Measurements from ENCODE around the gene IQSEC2. TPM values are rescaled to one million over a fixed set of nuclear protein-coding genes. Genes with fewer than 3 reads are reported as not detected.

The IQSEC2 gene
- total RNA-seq, result 1 to 10 TPM in 1 of 2 donors, under 1 TPM in 1; 0.56 to 1.3 TPM

DNA sequence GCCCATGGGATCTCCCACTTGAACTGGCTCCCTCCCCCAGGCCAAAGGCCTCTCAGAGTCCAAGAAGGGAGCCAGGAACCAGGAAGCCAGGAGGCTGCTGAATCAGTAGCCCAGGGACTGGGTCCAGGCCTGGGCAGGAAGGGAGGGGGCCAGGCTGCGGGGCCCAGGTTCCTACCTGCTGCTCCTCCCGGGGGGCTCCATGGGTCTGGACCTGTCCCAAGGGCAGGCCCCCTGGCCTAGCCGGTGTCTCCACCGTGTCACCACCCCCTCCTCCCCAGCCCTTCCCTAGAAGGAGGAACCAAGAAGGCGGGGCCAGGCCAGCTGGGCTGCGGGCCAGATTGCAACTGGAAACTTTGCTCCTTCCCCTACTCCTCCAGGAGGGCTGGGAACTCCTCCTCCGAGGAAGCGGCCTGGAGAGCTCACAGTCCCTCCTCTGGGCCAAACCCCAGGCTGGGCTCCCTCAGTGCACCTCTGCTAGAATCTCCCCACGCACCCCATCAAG, at the start of gene IQSEC2:
Gene IQSEC2 (minus strand): TSS at position 264 of the 502 bp plus-strand sequence.
- ATAC-seq (replicated peaks in 1 of 2), result no peak
- H3K36me3 Mint-ChIP-seq (ENCODE audit: insufficient read depth in 2 of 2), result no peaks in the 10 kb centered on the region

DNA sequence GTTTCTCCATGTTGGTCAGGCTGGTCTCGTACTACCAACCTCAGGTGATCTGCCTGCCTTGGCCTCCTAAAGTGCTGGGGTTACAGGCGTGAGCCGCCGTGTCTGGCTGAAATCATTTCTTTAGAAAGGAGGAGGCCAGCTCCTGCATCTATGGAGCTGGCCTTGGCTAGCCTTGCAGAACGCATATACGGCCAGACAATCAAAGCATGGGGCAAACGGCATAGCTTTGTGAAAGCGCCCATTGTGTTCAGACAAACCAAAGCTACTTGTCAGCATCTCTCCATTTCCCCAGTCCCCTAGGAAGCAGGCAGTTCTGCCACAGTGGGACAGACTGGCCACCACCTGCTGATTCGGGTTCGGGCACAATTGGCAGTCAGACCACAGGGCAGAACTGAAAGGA, 48.9 kb upstream of the IQSEC2 start:
- Mint-ChIP-seq H3K27ac (no peak overlapping the region), H3K4me3 (no peak overlapping the region), H3K36me3 (ENCODE audit: insufficient read depth in 2 of 2) (no peaks in the 10 kb centered on the region), H3K27me3 (ENCODE audit: low read depth) (peaks cover 91% of the 10 kb centered on the region), H3K9me3 (no peaks in the 10 kb centered on the region), H3K4me1 (ENCODE audit: low read depth) (no peaks in the 10 kb centered on the region)
- ATAC-seq (replicated peaks in 1 of 2), result no peak
- no peak for DNase-seq

More for the DNA sequence above, at the start of gene IQSEC2:
- Mint-ChIP-seq H3K4me1 (ENCODE audit: low read depth) (peaks cover 6% of the 10 kb centered on the region), H3K4me3 (no peak within 1 kb of the TSS), H3K27me3 (ENCODE audit: low read depth) (peaks cover 38% of the 10 kb centered on the region), H3K27ac (peak within 1 kb of the TSS; percentile 39), H3K9me3 (no peaks in the 10 kb centered on the region)
- no peak for DNase-seq

DNA sequence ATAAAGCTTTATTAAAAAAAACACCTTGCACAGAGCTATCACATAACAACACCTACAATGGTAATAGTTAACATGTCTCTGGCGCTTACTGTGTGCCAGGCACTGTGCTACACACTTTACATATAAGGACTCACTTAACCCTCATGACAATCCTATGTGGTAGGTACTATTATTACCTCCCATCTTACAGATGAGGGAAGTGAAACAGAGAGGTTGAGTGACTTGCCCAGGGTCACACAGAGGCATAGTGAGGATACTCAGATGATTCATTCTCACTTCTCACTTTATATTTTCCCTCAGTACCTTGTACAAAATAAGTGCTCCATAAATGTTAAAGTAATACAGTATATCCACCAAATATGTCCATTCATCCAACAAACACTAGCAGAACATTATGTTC, 43.4 kb upstream of the IQSEC2 start:
- no peak overlapping the region for H3K27ac Mint-ChIP-seq
- H3K27me3 Mint-ChIP-seq (ENCODE audit: low read depth), result peaks cover 85% of the 10 kb centered on the region
- peaks cover 2 to 5% of the 10 kb centered on the region in 2 donors for H3K36me3 Mint-ChIP-seq (ENCODE audit: insufficient read depth in 2 of 2)

DNA sequence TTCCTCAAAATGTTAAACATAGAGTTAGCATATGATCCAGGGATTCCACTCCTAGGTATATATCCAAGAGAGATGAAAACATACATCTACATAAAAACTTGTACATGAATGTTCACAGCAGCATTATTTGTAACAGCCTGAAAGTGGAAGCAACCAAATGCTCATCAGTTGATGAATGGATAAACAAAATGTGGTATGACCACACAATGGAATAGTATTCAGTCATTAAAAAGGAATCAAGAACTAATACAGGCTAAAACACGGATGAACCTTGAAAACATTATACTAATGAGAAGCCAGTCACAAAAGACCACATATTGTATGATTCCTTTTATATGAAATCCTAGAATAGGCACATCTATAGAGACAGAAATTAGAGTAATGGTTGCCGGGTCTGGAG, 42.7 kb upstream of the IQSEC2 start:
- Mint-ChIP-seq H3K27ac (no peak overlapping the region), H3K4me1 (ENCODE audit: low read depth) (peaks cover 14% of the 10 kb centered on the region), H3K36me3 (ENCODE audit: insufficient read depth in 2 of 2) (peaks cover 2 to 5% of the 10 kb centered on the region in 2 donors), H3K4me3 (no peak overlapping the region), H3K27me3 (ENCODE audit: low read depth) (peaks cover 85% of the 10 kb centered on the region), H3K9me3 (no peaks in the 10 kb centered on the region)
- DNase-seq (no peak), ATAC-seq (replicated peaks in 1 of 2) (no peak)

More for the DNA sequence above, 43.4 kb upstream of the IQSEC2 start:
- H3K4me1 Mint-ChIP-seq (ENCODE audit: low read depth), result peaks cover 11% of the 10 kb centered on the region
- DNase-seq (no peak), ATAC-seq (replicated peaks in 1 of 2) (no peak)
- no peak overlapping the region for H3K4me3 Mint-ChIP-seq
- no peaks in the 10 kb centered on the region for H3K9me3 Mint-ChIP-seq

DNA sequence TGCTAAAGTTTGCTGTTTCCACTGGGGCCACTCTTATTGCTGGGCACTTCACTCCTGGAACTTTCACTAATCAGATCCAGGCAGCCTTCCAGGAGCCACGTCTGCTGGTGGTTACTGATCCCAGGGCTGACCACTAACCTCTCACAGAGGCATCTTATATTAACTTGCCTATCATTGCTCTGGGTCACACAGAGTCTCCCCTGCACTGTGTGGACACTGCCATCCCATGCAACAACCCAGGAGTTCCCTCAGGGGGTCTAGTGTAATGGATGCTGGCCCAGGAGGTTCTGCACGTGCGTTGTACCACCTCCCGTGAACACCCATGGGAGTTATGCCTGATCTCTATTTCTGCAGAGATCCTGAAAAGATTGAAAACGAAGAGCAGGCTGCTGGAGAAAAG, 41.8 kb upstream of the IQSEC2 start:
- H3K27me3 Mint-ChIP-seq (ENCODE audit: low read depth), result peaks cover 85% of the 10 kb centered on the region
- DNase-seq (no peak), ATAC-seq (replicated peaks in 1 of 2) (no peak)
- H3K4me1 Mint-ChIP-seq (ENCODE audit: low read depth), result peaks cover 14% of the 10 kb centered on the region
- no peaks in the 10 kb centered on the region for H3K9me3 Mint-ChIP-seq
- peaks cover 3 to 5% of the 10 kb centered on the region in 2 donors for H3K36me3 Mint-ChIP-seq (ENCODE audit: insufficient read depth in 2 of 2)
- no peak overlapping the region for H3K27ac Mint-ChIP-seq
- H3K4me3 Mint-ChIP-seq, result no peak overlapping the region

DNA sequence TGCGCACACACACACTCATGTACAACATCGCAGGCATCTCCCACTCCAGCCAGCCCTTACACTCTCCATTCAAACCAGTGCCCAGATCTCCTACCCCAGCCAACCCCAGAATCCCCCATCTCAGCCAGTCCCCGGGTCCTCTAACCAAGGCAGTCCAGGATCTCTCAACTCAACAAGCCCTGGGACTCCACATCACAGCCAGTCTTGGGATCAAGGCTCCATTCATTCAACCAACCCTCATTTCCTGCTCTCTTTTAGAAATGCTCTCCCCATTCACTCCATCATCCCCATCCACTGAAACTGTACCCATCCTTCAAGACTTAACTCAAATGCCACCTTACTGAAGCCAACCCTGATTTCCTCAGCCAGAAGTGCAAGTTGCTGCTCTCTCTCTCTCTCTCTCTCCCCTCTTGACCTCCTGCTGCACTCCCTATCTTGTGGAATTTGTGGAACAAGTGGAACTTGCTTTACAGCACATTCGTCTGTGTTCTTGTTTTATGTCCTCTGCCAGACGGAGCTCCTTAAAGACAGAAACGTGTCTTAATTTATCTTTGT, 40.6 kb upstream of the IQSEC2 start:
- H3K27ac Mint-ChIP-seq, result no peak overlapping the region
- peak overlapping the region; percentile 60 to 62 for H3K4me3 Mint-ChIP-seq
- H3K27me3 Mint-ChIP-seq (ENCODE audit: low read depth), result peaks cover 86% of the 10 kb centered on the region
- peaks cover 3 to 5% of the 10 kb centered on the region in 2 donors for H3K36me3 Mint-ChIP-seq (ENCODE audit: insufficient read depth in 2 of 2)
- peaks cover 14% of the 10 kb centered on the region for H3K4me1 Mint-ChIP-seq (ENCODE audit: low read depth)
- H3K9me3 Mint-ChIP-seq, result no peaks in the 10 kb centered on the region
- ATAC-seq (replicated peaks in 1 of 2), result no peak
- DNase-seq, result no peak

DNA sequence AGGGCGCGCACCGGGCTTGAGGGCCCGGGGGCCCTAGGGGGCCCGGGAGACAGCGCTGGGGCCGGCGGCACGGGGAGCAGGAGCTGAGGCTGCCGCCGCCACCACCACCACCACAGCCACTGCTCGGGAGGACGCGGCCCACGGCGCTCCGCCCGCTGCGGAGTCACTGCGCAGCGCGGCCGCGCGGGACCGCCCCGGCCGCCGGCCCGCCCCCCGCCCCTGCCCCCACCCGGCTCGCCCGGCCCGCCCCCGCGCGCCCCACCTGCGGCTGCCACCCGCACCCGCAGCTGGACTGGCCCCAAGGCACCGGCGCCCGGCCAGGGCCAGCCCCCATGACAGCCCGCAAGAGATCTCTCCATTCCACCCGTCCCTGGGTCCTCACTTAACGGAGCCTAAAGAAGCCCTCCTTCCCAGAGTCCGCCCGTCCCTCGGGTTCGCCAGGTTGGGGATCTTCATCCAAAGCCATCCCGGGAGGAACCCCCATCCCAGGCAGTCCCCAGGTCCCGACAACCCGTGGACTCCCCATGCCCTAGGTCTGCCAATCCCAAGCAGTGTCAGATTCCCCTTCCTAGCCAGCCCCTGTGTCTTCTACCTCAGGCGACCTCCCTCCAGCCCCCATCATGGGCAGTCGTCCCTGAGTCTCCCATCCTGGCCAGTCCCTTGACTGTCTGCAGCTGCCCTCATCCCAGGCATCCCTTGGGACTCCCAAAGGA, 40.0 kb upstream of the IQSEC2 start:
- no peak overlapping the region for H3K27ac Mint-ChIP-seq
- DNase-seq (peak in 1 of 2 donors; percentile 27), ATAC-seq (replicated peaks in 1 of 2) (peak; percentile 67 to 69)
- H3K36me3 Mint-ChIP-seq (ENCODE audit: insufficient read depth in 2 of 2), result peaks cover 3 to 5% of the 10 kb centered on the region in 2 donors
- H3K9me3 Mint-ChIP-seq, result no peaks in the 10 kb centered on the region
- peaks cover 79% of the 10 kb centered on the region for H3K27me3 Mint-ChIP-seq (ENCODE audit: low read depth)
- H3K4me3 Mint-ChIP-seq, result peak overlapping the region; percentile 60 to 62
- peaks cover 14% of the 10 kb centered on the region for H3K4me1 Mint-ChIP-seq (ENCODE audit: low read depth)

DNA sequence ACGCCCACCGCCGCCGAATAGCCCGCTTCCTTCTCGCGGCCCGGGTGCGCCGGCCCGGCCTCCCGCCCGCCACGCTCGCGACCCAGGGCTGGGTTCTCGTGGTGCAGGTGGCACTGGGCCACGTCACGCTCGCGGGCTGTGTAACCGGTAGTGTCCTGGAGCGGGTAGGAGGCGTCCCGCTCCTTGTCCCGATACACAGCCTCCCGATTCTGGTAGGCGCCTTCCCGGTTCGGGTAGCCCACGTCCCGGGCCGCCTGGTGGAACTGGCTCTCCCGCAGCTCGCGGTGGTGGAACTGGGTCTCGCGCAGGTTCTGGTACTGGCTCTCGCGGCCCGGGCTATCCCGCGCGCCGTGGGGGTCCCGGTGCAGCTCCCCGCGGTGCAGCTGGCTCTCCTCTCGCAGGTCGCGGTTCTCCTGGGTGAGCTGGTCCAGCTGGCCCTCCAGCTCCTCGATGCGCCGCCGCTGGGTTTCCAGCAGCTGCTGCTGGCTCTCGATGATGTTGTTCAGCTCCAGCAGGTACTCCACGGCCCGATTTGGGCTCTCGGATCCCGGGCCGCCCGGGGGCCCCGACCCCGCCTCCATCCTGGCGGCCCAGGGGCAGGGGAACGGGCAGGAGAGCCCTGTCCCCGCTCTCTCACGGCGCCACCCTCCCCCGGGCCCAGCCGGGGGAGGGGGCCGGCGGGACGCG, 39.3 kb upstream of the IQSEC2 start:
- H3K4me3 Mint-ChIP-seq, result peak overlapping the region; percentile 52 to 59
- H3K4me1 Mint-ChIP-seq (ENCODE audit: low read depth), result peaks cover 14% of the 10 kb centered on the region
- no peak overlapping the region for H3K27ac Mint-ChIP-seq
- H3K36me3 Mint-ChIP-seq (ENCODE audit: insufficient read depth in 2 of 2), result peaks cover 3 to 5% of the 10 kb centered on the region in 2 donors
- DNase-seq, result peak; percentile 21 to 29
- peak; percentile 30 to 60 for ATAC-seq (replicated peaks in 1 of 2)
- H3K9me3 Mint-ChIP-seq, result no peaks in the 10 kb centered on the region
- H3K27me3 Mint-ChIP-seq (ENCODE audit: low read depth), result peaks cover 72% of the 10 kb centered on the region

DNA sequence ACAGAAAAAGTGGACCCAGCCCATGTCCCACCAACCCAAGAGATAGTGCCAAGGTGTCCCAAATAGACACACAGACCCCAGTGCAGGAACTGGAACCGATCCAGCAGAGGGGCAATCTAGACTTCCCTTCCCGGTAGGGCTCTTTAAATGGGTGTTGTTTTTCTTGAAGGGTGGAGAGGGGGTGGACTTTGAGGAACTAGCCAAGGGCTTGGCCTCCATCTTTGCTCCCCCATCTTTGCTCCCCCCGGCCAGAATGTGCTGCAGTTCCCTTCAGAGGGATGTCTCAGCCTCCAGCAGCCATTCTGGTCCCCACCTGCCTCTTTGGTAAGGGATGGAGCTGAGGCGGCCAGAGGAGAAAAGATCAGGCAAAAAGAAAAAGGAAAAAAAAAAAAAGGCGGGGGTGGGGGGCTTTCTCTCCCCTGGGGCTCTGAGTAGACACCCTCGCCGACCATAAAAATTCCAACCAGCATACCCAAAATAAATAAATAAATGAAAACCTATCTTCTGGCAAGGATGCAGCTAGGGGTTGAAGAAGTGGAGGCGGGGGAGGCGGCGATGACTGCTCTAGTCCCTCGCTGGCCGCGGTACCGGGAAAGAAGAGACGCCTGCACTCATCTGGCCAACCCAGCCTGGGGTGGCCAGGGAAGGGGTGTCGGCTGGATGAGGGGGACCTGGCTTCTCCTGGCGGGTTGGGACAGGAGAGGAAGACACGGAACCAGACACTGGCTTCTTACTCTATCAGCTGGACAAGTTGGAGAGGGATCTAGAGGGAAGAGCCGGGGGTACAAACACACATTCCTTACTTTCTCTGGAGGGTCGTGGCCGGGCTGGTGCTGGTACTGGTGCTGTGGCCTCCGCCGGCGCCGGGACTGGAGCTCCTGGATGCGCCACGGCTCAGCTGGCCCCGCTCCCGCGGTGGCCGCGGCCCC, 38.5 kb upstream of the IQSEC2 start:
- Mint-ChIP-seq H3K27ac (no peak overlapping the region), H3K27me3 (ENCODE audit: low read depth) (peaks cover 66% of the 10 kb centered on the region), H3K4me1 (ENCODE audit: low read depth) (peaks cover 14% of the 10 kb centered on the region), H3K4me3 (peak overlapping the region; percentile 89 to 93), H3K36me3 (ENCODE audit: insufficient read depth in 2 of 2) (peaks cover 3 to 5% of the 10 kb centered on the region in 2 donors), H3K9me3 (no peaks in the 10 kb centered on the region)
- peak in 1 of 2 donors; percentile 7 for DNase-seq
- ATAC-seq (replicated peaks in 1 of 2), result peak in 1 of 2 donors; percentile 32

DNA sequence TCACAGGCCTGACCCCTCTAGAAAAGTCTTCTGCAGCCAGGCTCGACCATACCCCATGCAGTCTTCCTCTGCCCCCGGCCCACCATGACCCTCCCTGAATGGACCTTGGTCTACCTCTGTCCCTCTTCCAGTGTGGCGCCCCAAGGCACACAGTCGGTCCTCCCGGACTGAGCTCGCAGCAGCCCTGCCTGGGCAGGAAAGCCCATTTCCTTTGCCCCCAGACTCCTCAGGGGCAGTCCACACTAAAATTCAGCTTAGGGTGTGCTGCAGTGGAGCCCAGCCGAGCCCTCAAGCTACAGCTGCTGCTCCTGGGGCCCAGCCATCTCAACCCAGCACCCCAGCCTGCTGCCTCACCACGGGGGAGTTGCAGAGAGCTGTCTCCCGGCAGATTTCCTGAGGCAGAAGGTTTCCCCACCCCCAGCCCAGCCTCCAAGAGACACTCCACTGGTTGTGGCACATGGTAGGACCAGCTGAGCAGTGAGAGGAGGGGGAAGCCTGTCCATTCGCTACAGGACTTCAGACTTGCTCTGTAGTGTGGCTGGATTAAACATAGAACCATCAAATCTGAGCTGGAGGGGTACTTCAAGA, 37.5 kb upstream of the IQSEC2 start:
- Mint-ChIP-seq H3K27me3 (ENCODE audit: low read depth) (peaks cover 66% of the 10 kb centered on the region), H3K4me1 (ENCODE audit: low read depth) (peaks cover 14% of the 10 kb centered on the region), H3K4me3 (peak overlapping the region in 1 of 2 donors; percentile 32), H3K36me3 (ENCODE audit: insufficient read depth in 2 of 2) (peaks cover 3 to 5% of the 10 kb centered on the region in 2 donors), H3K27ac (no peak overlapping the region), H3K9me3 (no peaks in the 10 kb centered on the region)
- DNase-seq (no peak), ATAC-seq (replicated peaks in 1 of 2) (no peak)

DNA sequence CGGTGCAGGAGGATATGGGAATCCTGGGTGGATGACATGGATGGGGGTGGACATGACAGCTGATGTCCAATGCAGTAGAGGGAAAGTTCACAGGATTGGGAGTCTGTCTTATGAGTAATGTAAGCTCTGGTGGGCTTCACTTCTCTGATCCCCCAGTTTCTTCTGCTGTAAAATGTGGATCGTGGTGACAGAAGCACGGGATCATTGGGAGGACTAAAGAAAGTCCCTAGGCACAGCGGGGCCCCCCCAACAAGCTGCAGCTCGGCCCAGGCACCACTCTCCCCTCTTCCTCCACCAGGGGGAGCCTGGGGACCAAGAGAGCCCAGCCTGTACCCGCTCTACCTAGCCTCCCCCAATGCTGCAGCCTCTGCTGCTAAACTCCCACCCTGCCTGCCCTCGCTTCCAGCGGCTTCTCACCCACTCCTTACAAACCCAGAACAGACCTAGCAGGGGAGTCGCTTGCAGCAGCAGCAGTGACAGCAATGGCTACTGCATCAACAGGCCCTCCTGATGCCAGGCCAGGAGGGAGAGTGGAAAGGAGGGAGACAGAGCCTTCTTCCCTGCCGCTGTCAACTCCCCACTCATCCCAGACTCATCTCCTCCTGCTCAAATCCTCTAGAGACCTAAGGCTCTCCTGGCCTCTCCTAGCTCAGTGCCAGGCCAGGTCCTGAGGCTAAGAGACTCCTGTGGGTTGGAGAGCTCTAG, 36.1 kb upstream of the IQSEC2 start:
- H3K27ac Mint-ChIP-seq, result no peak overlapping the region
- peak; percentile 71 to 76 for DNase-seq
- ATAC-seq (replicated peaks in 1 of 2), result peak; percentile 73 to 81
- peaks cover 14% of the 10 kb centered on the region for H3K4me1 Mint-ChIP-seq (ENCODE audit: low read depth)
- H3K36me3 Mint-ChIP-seq (ENCODE audit: insufficient read depth in 2 of 2), result peaks cover 3 to 5% of the 10 kb centered on the region in 2 donors
- H3K9me3 Mint-ChIP-seq, result no peaks in the 10 kb centered on the region
- no peak overlapping the region for H3K4me3 Mint-ChIP-seq
- H3K27me3 Mint-ChIP-seq (ENCODE audit: low read depth), result peaks cover 53% of the 10 kb centered on the region

DNA sequence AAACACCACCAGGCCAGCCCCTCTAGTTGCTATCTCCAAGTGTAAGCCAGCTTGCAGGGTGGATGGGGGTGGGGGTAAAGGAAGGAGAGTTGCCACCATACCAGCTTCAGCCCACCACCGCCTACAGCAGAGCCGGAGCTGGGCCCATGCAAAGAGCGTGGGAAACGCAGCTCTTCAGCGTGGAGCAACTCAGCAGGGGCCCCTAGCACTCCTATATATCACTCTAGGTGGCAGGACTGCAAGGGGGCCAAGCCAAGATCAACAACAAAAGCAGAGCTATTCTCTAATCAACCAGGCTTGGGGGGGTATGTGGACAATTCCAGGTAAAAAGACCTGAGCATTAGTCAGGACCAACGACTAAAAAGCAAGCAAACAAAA, 35.5 kb upstream of the IQSEC2 start:
- Mint-ChIP-seq H3K9me3 (no peaks in the 10 kb centered on the region), H3K4me3 (no peak overlapping the region)

More for the DNA sequence above, 35.5 kb upstream of the IQSEC2 start:
- no peak for ATAC-seq (replicated peaks in 1 of 2)
- no peak for DNase-seq
- H3K27ac Mint-ChIP-seq, result no peak overlapping the region
- peaks cover 12% of the 10 kb centered on the region for H3K4me1 Mint-ChIP-seq (ENCODE audit: low read depth)
- H3K27me3 Mint-ChIP-seq (ENCODE audit: low read depth), result peaks cover 46% of the 10 kb centered on the region
- H3K36me3 Mint-ChIP-seq (ENCODE audit: insufficient read depth in 2 of 2), result peaks cover 2 to 3% of the 10 kb centered on the region in 2 donors
